Femur (tissue), 1 donor: ENCODE measurements around the gene LYZ.
A peak's percentile ranks its signal among the peaks of the same experiment; 100 is the strongest.

Source experiments
- DNase-seq: peaks from one replicate; pipeline ENCODE4 v3.0.0-alpha.2; 2017

LYZ gene

GRCh38 chr12:69339999-69340398 lies 8.2 kb upstream of the LYZ start:
- no peak for DNase-seq

GRCh38 chr12:69341328-69341727 lies 6.9 kb upstream of the LYZ start:
- DNase-seq: no peak

- DNase-seq: no peak
Observed at GRCh38 chr12:69342421-69342820, 5.8 kb upstream of the LYZ start.

GRCh38 chr12:69343357-69343756 lies 4.8 kb upstream of the LYZ start:
- no peak for DNase-seq

DNA sequence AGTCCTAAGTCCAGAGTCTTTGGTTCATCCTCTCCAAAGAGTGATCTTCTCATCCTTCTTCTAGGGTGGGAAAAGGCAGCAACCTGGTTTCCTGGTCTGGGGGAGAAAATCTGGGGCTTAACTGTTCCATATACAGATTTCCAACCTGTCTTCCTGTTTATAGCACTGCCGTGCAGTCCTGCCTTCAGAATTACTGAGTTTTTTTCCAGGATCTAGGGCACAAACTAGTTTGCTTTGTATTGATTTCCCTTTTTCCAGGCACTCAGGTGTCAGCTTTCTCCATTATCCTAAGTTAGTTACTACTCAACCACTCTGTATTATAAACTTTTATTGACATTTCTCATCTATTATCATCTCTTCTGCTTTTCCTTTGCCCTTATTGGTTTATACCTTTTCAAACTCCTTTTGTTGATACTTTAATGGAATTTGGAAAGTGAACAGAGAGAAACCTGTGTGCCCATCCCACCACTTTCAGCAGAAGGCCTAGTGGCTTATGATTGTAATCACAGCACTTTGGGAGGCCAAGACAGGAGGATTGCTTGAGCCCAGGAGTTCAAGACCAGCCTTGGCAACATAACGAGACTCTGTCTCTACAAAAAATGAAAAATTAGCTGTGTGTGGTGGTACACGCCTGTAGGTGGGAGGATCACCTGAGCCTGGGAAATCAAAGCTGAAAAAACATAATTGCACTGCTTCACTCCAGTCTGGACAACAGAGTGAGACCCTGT lies 4.1 kb upstream of the LYZ start:
- no peak for DNase-seq

GRCh38 chr12:69345077-69345476 lies 3.1 kb upstream of the LYZ start:
- no peak for DNase-seq

DNA sequence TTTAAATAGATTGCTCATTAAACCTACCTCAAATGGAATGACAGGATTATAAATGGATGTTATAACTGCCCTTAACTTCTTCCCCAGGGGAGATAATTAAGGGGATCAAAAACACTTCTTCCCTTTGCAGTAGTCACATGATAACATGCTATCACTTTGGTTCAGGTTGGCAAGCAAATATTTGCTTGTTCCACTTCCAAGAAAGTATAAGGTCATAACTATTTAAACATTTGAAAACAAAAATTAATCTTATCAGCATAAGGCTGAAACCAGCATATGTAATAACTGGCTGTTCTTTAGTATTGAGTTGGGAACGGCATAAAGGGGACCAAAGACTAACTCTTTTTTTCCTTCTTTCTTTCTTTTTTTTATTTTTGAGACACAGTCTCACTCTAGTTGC lies 2.4 kb upstream of the LYZ start:
- no peak for DNase-seq

DNA sequence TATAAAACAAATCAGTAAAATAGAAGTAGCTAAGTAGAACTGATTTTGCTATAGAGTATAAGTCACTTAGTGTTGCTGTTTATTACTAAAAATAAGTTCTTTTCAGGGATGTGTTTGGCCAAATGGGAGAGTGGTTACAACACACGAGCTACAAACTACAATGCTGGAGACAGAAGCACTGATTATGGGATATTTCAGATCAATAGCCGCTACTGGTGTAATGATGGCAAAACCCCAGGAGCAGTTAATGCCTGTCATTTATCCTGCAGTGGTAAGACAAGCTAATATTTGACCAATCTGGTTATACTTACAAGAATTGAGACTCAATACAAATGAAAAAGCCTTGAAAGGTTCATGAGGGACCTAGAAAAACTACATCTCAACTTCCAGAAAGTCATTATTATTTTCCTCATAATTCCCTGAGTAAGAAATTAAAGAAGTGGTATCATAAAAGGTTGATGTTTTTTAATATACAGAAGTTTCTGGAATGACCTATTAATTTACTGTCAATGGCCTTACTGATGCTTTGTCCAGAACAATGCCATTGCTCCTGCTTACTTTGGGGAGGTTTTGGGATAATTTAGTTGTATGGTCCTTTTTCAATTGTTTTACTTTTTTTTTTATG lies 1.9 kb downstream of the LYZ start:
- no peak for DNase-seq

- DNase-seq: no peak
Observed at GRCh38 chr12:69350777-69351176, 2.6 kb downstream of the LYZ start.

DNA sequence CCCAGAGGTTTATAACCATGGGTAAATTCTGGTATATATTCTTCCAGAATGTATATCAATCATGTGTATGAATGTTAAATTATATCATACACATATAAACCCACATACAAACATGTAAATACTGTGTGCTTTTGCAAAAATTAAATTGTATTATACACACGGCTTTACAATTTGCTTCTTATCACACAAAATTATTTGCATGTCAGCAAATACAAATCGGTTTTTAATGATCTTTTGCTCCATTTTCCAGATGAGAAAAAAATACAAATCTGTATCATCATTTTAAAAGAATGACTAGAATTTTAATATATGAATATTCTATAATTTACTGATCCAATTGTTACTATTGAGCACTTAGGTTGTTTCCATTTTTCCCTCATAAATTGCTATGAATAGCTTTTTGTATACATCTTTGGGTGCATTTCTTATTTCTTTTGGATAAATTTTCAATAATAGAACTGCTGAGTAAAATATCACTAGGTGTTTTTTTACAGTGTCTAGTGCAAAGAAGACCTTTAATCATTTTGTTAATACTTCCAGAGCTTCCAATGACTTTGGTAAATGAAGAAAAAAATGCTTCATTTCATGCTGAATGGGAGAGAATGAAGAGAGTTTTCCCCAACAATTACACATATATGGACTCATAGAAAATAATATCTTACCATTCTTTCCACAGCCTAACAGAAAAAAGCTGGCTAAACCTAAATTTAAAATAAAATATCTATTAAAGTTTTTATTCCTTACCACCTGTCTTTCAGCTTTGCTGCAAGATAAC lies 3.5 kb downstream of the LYZ start:
- DNase-seq: no peak

DNA sequence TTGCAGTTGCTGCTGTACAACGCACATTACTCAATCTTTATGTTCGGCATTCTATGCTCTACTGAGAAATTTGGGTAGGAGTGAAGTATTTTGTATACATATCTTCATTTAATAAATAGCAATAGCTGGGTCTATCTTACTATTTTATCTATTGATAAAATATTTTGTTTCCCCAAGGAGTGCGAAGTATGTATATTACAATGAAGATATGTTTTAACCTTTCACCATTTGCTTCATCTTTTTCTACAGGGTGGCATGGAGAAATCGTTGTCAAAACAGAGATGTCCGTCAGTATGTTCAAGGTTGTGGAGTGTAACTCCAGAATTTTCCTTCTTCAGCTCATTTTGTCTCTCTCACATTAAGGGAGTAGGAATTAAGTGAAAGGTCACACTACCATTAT lies 4.7 kb downstream of the LYZ start:
- no peak for DNase-seq

GRCh38 chr12:69354172-69354555 lies 6.0 kb downstream of the LYZ start:
- no peak for DNase-seq

DNA sequence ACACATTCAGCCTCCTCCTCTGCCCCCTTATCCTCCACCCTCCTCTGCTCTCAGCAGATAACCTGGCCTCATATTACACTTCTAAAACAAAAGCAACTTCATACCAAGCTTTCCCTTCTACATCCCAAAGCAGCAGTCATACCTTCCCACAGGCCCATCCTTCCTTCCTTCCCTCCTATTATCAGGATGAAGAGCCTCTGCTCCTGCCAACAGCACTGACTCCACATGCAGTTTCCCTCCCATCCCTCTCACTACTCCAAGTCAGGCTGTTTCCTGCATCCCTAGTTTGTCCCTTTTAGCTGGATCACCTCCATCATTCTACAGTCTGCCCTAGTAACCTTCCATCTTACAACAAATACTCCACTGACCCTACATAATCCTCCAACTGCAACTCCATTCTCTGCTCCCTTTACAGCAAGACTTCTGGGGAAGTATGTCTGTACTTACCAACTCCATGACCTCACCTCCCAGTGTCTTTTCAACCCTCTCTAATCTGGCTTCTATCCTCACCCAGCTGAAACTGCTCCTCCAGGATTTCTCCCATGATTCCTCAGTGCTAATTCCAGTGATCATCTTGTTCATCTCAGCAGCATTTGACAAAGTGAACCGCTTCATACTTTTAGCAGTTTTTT lies 6.5 kb downstream of the LYZ start:
- no peak for DNase-seq

DNA sequence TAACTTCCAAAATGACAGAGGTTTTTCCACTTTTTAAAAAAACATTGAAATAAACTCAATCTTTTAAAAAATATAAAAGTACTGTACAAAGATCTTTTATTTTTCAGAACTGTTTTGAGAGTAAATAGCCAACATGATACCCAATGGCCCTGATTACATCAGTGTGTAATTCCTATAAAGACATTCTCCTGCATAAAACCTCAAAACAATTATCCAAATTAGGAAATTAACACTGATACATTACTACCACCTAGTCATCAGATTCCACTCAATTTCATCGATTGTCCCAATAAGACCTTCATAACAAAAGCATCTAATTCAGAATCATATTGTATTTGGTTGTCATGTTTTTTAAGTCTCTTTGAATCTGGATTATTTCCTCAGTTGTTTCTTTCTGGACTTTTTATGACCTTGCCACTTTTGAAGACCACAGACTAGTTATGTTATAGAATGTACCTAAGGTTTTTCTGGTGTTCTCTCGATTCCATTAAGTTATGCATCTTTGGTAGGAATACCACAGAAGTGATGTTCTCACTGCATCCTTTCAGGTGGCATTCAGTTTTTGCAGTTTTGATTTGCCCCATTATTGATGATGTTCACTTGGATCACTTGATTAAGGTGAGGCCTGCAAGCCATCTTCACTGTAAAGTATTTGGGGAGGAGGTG lies 7.3 kb downstream of the LYZ start:
- no peak for DNase-seq

DNA sequence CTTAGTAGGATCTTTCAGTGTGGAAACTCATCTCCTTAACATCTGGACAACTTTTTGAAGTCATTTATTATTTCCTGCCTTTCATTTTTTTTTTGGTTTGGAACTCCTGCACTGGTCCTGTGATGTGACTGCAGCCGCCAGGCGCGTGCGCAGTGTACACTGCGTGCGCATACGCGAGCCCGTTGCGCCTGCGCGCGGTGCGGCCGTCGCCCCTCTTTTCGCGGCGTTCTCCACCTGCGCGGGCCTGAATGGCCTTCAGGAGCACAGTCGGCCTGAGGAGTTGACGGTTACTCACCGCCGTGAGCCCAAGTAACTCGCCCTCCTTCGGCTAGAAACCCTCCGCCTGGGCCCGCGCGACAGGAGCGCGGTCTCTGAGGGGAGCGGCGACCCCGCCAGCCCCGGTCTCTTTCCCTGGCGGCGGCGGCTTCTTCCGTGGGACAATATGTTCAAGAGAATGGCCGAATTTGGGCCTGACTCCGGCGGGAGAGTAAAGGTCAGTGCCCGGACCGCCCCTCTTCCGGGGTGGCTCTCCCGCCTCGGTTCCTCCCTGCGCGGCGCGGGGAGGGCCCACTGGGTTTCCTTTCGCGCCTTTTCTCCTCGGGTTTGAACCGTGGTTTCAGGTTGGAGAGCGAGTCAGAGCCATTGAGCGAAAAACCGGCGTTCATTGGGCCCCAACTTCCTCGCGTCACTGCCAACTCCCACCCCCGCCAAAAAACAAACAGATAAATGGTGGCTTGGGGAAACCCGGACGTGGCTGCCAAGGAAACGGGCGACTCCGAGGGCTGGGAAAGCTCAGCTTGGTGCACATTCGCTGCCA lies 11.6 kb downstream of the LYZ start, which contains the start of gene YEATS4:
Gene YEATS4 (plus strand): TSS at position 213 of the 817 bp plus-strand sequence. CDS start 230 bp downstream, at position 443.
- peak; percentile 92 for DNase-seq

GRCh38 chr12:69360348-69360672 lies 12.1 kb downstream of the LYZ start:
- DNase-seq: no peak

GRCh38 chr12:69366796-69367195 lies 18.6 kb downstream of the LYZ start:
- DNase-seq: no peak

DNA sequence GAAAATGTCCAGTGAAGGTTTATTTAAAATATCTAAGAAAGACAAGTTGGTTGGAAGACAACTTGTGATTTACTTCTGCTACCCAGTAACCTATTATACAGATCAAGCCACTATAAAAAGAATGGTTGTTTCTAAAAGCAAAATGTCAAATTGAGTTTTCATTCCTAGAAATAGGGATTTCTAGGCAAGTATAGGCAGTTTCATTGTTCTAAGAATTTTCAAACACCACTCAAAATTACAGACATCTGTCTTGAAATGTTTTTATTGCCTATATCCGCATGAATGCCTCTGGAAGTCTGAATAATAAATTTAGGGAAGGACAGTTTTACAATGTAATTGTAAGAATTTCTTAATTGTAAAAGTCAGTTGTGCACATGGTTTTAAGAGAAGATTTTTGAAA lies 20.0 kb downstream of the LYZ start:
- no peak for DNase-seq

DNA sequence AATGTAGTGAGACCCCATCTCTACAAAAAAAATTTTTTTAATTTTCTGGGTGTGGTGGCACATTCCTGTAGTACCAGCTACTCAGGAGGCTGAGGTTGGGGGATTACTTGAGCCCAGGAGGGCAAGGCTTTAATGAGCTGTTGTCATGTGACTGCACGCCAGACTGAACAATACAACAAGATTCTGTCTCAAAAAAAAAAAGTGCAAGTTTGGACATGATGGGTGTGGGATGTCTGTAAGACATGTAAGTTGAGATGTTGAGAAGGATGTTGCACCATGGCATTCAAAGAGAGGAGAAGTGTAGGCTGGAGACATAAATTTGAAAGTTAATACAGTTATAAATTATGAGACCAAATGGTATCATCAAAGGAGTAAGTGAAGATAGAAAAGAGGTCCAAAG lies 34.9 kb downstream of the LYZ start:
- no peak for DNase-seq

GRCh38 chr12:69385038-69385437 lies 36.9 kb downstream of the LYZ start:
- no peak for DNase-seq

- DNase-seq: no peak
Observed at GRCh38 chr12:69386921-69387320, 38.7 kb downstream of the LYZ start.

DNA sequence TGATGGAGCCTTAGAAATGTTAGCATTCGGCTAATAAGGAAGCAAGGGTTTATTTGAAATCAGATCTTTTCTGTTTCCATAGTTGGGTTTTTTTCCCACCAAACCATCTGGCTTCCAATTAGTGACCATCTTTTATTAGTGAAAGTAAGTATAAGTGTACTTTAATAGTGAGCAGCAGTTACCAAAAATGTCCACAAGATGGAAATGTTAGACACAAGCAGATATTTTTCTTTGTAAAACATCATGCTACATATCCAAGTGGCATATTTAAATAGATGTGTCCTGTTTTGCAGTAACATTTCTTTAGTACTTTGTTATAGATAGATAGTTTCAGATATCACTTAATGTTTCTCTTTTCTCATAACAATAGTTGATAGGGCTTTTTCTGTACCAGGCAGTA lies 40.2 kb downstream of the LYZ start:
- no peak for DNase-seq
